Upper lobe of right lung (tissue), 1 donor: ENCODE measurements around the gene CRIP2. TPM values are rescaled to one million over a fixed set of nuclear protein-coding genes. Genes with fewer than 3 reads are reported as not detected.

Experiments
- ATAC-seq: fragments of 200-7000 bp; cut with Tn5 transposase; one replicate; pipeline ENCODE4 v1.9.1; 2020; ENCODE audit warnings: mild to moderate bottlenecking, moderate library complexity
- DNase-seq: peaks from one replicate; pipeline ENCODE4 v3.0.0-alpha.2; 2020
- H3K27ac ChIP-seq: fragments of 200-600 bp; one replicate; pipeline ENCODE4 v1.8.0; 2022
- H3K27me3 ChIP-seq: fragments of 200-600 bp; one replicate; pipeline ENCODE4 v1.8.0; 2022; ENCODE audit warnings: mild to moderate bottlenecking
- H3K36me3 ChIP-seq: fragments of 200-600 bp; one replicate; pipeline ENCODE4 v1.8.0; 2022
- H3K4me1 ChIP-seq: fragments of 200-600 bp; one replicate; pipeline ENCODE4 v1.8.0; 2022
- H3K4me3 ChIP-seq: fragments of 200-600 bp; one replicate; pipeline ENCODE4 v1.8.0; 2022; ENCODE audit warnings: mild to moderate bottlenecking
- H3K9me3 ChIP-seq: fragments of 200-600 bp; one replicate; pipeline ENCODE4 v1.8.0; 2022
- intact Hi-C: fragments of 100-400 bp; cut with DNase I; formaldehyde crosslinking; loops from one replicate; pipeline ENCODE4 v1.11.0; 2022
- total RNA-seq: library from RNA; stranded (reverse); fragmentation: NEBNext Ultra II Directional; extraction: Animal tissue kit (Norgen Biotek cat#: 25700); gene quantifications from one replicate; pipeline ENCODE4 v1.2.1, GENCODE V29; 2021
- TF ChIP-seq, protein P1 (sequence below): fragments of 200-600 bp; IDR thresholded peaks from one replicate; pipeline ENCODE4 v1.8.0; 2022; ENCODE audit warnings: antibody characterized with exemption
- donor health status: DM: no; HTN: yes; CAD: no; lungs with severe emphysema.

Gene CRIP2
- total RNA-seq, 1 donor from 2014 or later, result 191 TPM

DNA sequence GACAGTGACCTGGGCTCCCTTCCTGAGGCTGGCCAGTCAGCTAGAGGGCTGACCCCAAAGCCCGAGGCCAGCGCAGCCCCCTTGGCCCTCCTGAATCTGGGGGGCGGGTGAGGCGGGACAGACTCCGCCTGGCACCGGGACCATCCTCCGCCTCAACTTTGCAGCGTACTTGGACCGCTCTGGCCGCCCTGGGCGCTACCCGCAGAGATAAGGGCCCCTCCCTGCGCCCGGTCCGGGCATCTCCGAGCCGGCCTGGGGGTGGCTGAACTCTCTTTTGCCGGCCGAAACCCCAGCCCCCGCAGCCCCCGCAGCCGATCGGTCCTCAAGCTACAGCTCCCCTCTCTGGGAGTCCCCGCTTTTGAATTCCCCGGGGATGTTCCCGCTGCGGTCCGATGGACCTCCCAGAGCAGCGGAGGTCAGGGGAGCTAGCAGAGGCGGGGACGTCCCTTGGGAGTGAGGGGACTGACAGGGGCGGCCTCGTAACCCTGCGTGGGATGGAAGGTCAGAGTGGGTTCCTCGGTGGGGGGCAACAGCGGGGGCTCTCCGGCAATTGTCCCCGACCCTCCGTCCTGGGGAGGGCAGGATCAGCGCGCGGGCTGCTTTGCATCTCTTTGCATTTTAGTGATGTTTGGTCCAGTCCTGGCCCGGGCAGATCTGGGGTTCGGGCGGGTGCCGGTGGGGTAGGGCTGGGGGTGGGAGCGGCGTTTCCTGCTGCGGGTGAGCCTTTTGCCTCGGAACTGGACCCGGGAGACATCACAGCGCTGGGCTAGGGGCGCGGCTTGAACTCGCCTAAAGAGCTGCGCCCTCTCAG lies 11.7 kb downstream of the CRIP2 start, which contains the start of gene CRIP1:
Gene CRIP1, plus strand, starts transcription at position 724 of the 811 bp plus-strand sequence. CDS start 374 bp downstream, outside the sequence.
- H3K4me1 ChIP-seq, result peaks cover 63% of the 10 kb centered on the region
- DNase-seq (no peak), ATAC-seq (no peak)
- H3K9me3 ChIP-seq, result no peaks in the 10 kb centered on the region
- TF ChIP-seq, protein P1, sequence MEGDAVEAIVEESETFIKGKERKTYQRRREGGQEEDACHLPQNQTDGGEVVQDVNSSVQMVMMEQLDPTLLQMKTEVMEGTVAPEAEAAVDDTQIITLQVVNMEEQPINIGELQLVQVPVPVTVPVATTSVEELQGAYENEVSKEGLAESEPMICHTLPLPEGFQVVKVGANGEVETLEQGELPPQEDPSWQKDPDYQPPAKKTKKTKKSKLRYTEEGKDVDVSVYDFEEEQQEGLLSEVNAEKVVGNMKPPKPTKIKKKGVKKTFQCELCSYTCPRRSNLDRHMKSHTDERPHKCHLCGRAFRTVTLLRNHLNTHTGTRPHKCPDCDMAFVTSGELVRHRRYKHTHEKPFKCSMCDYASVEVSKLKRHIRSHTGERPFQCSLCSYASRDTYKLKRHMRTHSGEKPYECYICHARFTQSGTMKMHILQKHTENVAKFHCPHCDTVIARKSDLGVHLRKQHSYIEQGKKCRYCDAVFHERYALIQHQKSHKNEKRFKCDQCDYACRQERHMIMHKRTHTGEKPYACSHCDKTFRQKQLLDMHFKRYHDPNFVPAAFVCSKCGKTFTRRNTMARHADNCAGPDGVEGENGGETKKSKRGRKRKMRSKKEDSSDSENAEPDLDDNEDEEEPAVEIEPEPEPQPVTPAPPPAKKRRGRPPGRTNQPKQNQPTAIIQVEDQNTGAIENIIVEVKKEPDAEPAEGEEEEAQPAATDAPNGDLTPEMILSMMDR, result no peak
- intact Hi-C loops, result no loop called here
- H3K27ac ChIP-seq, result peak within 1 kb of the TSS; percentile 91
- H3K36me3 ChIP-seq, result no peaks in the 10 kb centered on the region
- peak within 1 kb of the TSS; percentile 73 for H3K4me3 ChIP-seq
- no peaks in the 10 kb centered on the region for H3K27me3 ChIP-seq

DNA sequence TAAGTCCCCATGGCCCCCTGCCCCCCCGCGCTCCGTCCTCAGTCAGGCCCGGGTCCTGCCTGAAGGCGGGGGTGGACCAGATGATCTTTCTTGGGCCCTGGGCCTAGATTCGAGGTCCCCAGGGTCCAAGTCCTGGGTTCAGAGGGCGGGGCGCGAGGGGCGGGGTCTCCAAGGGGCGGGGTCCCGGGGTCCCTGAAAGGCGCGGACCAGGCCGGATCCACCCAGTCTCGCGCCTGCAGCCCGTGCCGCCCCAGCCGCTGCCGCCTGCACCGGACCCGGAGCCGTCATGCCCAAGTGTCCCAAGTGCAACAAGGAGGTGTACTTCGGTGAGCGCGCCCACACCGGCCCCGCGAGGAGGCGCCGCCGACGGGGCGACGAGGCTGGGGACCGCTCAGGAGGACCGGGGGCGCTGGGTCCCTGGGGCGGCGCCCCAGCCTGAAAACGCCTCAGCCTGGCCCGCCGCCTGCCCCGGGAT lies 12.4 kb downstream of the CRIP2 start:
- DNase-seq (no peak), ATAC-seq (no peak)
- Histone ChIP-seq H3K27me3 (no peaks in the 10 kb centered on the region), H3K27ac (peak overlapping the region; percentile 91), H3K36me3 (no peaks in the 10 kb centered on the region), H3K4me3 (peak overlapping the region; percentile 73), H3K4me1 (peaks cover 57% of the 10 kb centered on the region), H3K9me3 (no peaks in the 10 kb centered on the region)
- TF ChIP-seq, protein P1, result no peak
- intact Hi-C loops, result no loop called here

DNA sequence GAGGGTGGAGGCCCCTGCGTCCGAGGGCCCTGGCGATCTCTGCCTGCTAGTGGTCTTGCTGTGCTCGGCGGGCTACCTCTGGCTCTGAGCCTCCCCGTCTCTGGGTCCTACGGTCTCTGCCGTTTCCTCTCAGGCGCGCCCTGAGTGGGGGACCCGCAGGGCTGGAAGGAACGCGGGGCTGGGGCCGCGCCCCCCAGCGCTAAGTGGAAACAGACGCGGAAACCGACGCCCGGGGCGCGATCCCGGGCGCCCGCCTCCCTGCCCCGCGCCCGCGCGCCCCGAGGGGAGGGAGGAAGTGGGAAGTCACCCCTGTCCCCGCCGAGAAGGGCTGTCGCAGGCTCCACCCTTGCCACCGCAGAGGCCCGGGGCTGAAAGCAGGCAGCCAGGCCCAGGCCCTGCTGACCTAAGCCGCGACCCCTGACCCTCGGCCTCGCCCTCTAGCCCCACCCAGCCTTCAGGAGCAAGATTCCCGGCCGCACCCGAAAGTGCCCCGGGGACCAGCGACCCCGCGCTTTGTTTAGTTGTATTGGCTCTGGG lies 12.9 kb downstream of the CRIP2 start:
- peak; percentile 88 for DNase-seq
- H3K4me3 ChIP-seq, result peak overlapping the region; percentile 73
- H3K27ac ChIP-seq, result peak overlapping the region; percentile 91
- TF ChIP-seq, protein P1, result no peak
- ATAC-seq, result peak; percentile 5
- no peaks in the 10 kb centered on the region for H3K9me3 ChIP-seq
- peaks cover 52% of the 10 kb centered on the region for H3K4me1 ChIP-seq
- intact Hi-C loops, result no loop called here
- H3K27me3 ChIP-seq, result no peaks in the 10 kb centered on the region
- H3K36me3 ChIP-seq, result no peaks in the 10 kb centered on the region

DNA sequence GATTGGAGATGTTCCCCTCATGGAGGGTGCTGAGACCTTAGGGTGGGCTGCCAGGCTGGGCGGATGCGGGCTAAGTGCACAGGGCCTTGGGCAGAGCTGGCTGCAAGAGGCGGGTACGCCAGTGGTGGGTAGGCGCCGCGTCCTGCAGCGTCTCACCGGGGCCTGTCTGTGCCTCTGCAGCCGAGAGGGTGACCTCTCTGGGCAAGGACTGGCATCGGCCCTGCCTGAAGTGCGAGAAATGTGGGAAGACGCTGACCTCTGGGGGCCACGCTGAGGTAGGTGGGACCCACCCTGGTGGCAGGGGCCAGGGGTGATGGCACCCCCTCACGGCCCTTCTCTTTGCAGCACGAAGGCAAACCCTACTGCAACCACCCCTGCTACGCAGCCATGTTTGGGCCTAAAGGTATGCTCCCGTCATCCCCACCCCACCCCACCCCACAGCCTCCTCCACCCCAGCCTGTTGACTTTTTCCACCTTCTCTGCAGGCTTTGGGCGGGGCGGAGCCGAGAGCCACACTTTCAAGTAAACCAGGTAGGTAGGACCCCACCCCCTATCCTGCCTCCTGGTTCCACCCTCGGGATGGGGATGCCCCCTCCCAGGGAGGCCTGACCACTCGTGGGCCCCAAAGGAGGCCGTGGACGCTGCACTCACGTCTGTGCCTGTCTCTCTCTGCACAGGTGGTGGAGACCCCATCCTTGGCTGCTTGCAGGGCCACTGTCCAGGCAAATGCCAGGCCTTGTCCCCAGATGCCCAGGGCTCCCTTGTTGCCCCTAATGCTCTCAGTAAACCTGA lies 13.6 kb downstream of the CRIP2 start:
- Histone ChIP-seq H3K27me3 (no peaks in the 10 kb centered on the region), H3K4me3 (peak overlapping the region; percentile 73), H3K4me1 (peaks cover 45% of the 10 kb centered on the region), H3K27ac (peak overlapping the region; percentile 91), H3K9me3 (no peaks in the 10 kb centered on the region), H3K36me3 (no peaks in the 10 kb centered on the region)
- TF ChIP-seq, protein P1, result peak; percentile 10
- ATAC-seq (no peak), DNase-seq (no peak)
- intact Hi-C loops, result no loop called here

DNA sequence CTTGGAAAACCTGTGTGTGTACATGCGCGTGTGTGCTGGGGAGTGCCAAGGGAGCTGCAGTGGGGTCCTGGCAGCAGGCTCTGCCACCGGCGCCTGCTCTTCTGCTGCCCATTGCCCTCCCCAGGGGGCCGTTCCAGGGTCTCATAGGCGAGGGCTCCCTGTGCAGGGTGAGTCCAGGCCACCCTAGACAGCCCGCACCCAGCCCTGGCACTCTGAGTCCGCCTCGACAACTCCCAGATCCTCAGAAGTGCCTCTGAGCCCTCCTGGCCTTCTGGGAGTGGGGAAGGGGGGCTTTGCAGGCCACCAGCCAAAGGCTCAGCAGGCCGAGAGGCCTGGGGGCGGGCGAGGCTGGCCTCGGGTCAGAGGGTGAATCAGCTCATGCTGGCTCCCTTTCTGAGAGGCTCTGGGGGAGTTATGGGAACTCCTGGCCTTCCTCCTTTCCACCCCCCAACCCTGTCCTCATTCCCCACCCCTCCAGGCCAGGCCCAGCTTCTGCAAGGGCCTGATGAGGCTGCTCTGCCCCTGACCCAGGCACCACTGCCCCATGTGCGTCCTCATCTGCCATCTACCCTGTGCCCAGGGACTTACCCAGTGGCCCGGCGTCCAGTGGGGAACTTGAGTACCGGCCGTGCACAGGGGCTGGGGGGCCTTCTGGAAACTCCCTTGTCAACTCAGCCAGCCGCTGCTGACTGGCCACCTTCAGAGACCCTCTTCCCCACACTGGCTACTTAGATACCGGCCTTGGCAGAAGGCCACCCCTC lies 14.3 kb downstream of the CRIP2 start:
- Histone ChIP-seq H3K27ac (peak overlapping the region; percentile 91), H3K9me3 (no peaks in the 10 kb centered on the region), H3K4me1 (peaks cover 39% of the 10 kb centered on the region), H3K36me3 (no peaks in the 10 kb centered on the region), H3K27me3 (no peaks in the 10 kb centered on the region), H3K4me3 (peak overlapping the region; percentile 73)
- no peak for DNase-seq
- TF ChIP-seq, protein P1, result no peak
- ATAC-seq, result no peak
- intact Hi-C loops, result no loop called here
